SK-N-SH (cell line): Measurements from ENCODE around the gene METTL1. TPM values are rescaled to one million over a fixed set of nuclear protein-coding genes. Genes with fewer than 3 reads are reported as not detected.

Experiments
- CTCF ChIA-PET: fragments of 300-600, 350-600 bp; formaldehyde crosslinking; extraction: SDS; loops from one replicate; lab custom pipeline; 2021; lab: Yijun Ruan, JAX
- POLR2A ChIA-PET: fragments of 350-600 bp; sonication (Branson Sonifier 250); formaldehyde crosslinking; extraction: SDS; loops from one replicate; lab custom pipeline; 2020; ENCODE audit warnings: antibody characterized with exemption, inconsistent platforms; lab: Yijun Ruan, JAX
- DNase-seq: peaks from one replicate; pipeline ENCODE4 v3.0.0; 2012
- H2AFZ ChIP-seq: fragments of 200-600 bp; sonication (generic); 2 replicates; pipeline ENCODE4 v1.8.1; 2016; ENCODE audit warnings: antibody characterized with exemption, mild to moderate bottlenecking, low read depth
- H3F3A ChIP-seq: fragments of 200-600 bp; sonication (generic); replicated peaks from 2 replicates; pipeline ENCODE3; 2016; ENCODE audit warnings: antibody characterized with exemption, mild to moderate bottlenecking; ENCODE audit not compliant: insufficient read depth
- H3K27ac ChIP-seq, 2 experiments: fragments of 200-500 bp in 1 of 2; fragments of 200-600 bp in 1 of 2; sonication (Bioruptor generic) in 1 of 2; sonication (generic), shearing (Covaris generic) in 1 of 2; 2 replicates each; pipeline versions ENCODE4 v1.5.1 to v1.6.1; 2014 to 2016; ENCODE audit warnings: low read depth in 2 of 2, inconsistent platforms in 1 of 2, low read length in 1 of 2, mild to moderate bottlenecking in 1 of 2, mixed read lengths in 1 of 2
- H3K27me3 ChIP-seq: fragments of 200-600 bp; sonication (generic), shearing (Covaris generic); 2 replicates; pipeline ENCODE4 v1.6.1; 2016; ENCODE audit warnings: mixed run types; ENCODE audit not compliant: insufficient read depth
- H3K36me3 ChIP-seq, 2 experiments: fragments of 200-500 bp in 1 of 2; fragments of 200-600 bp in 1 of 2; sonication (Bioruptor generic) in 1 of 2; sonication (generic) in 1 of 2; replicated peaks in 1 of 2; 2 replicates each; pipeline versions ENCODE3 to v1.5.1; 2014 to 2016; ENCODE audit warnings: low read length in 1 of 2, mild to moderate bottlenecking in 1 of 2; ENCODE audit not compliant: insufficient read depth in 2 of 2, control insufficient read depth in 1 of 2
- H3K4me1 ChIP-seq, 2 experiments: fragments of 200-500 bp in 1 of 2; fragments of 200-600 bp in 1 of 2; sonication (Bioruptor generic) in 1 of 2; sonication (generic), shearing (Covaris generic) in 1 of 2; 2 replicates each; pipeline versions ENCODE4 v1.5.1 to v1.6.1; 2014 to 2016; ENCODE audit warnings: low read depth in 1 of 2, low read length in 1 of 2, mixed run types in 1 of 2; ENCODE audit not compliant: insufficient read depth in 2 of 2, control insufficient read depth in 1 of 2
- H3K4me2 ChIP-seq: fragments of 200-600 bp; sonication (generic), shearing (Covaris generic); 2 replicates; pipeline ENCODE4 v1.6.1; 2017; ENCODE audit warnings: mixed run types
- H3K4me3 ChIP-seq, 2 experiments: fragments of 200-500 bp in 1 of 2; fragments of 200-600 bp in 1 of 2; sonication (Bioruptor generic) in 1 of 2; sonication (generic), shearing (Covaris generic) in 1 of 2; 2 replicates each; pipeline versions ENCODE4 v1.5.1 to v1.8.1; 2014 to 2016; ENCODE audit warnings: low read depth in 2 of 2, inconsistent platforms in 1 of 2, low read length in 1 of 2, mild to moderate bottlenecking in 1 of 2, mixed read lengths in 1 of 2, moderate library complexity in 1 of 2
- H3K79me2 ChIP-seq: fragments of 200-600 bp; sonication (generic); 2 replicates; pipeline ENCODE4 v1.8.1; 2017; ENCODE audit warnings: mild to moderate bottlenecking; ENCODE audit not compliant: insufficient read depth
- H3K9ac ChIP-seq: fragments of 200-600 bp; sonication (generic); 2 replicates; pipeline ENCODE4 v1.6.1; 2017; ENCODE audit warnings: mixed run types
- H3K9me2 ChIP-seq: fragments of 200-600 bp; sonication (generic); 2 replicates; pipeline ENCODE4 v1.6.1; 2017; ENCODE audit warnings: mixed run types
- H3K9me3 ChIP-seq: fragments of 200-600 bp; sonication (generic); 2 replicates; pipeline ENCODE4 v1.6.1; 2017; ENCODE audit warnings: mixed run types, mild to moderate bottlenecking, moderate library complexity
- H4K20me1 ChIP-seq: fragments of 200-600 bp; sonication (generic); 2 replicates; pipeline ENCODE4 v1.6.1; 2017; ENCODE audit warnings: mild to moderate bottlenecking, mixed run types; ENCODE audit not compliant: insufficient read depth
- ELF1 ChIP-seq: IDR thresholded peaks from 2 replicates; pipeline ENCODE4 v1.4.0; 2012
- FOSL2 ChIP-seq: IDR thresholded peaks from 2 replicates; pipeline ENCODE4 v1.4.0; 2012; ENCODE audit warnings: low read depth, mild to moderate bottlenecking, moderate library complexity, borderline replicate concordance
- FOXJ3 ChIP-seq: sonication (generic); formaldehyde crosslinking; IDR thresholded peaks from 2 replicates; pipeline ENCODE4 v1.5.1; 2020; ENCODE audit warnings: mild to moderate bottlenecking, missing genetic modification reagents
- FOXM1 ChIP-seq: IDR thresholded peaks from 2 replicates; pipeline ENCODE4 v1.4.0; 2012; ENCODE audit warnings: low read depth, mild to moderate bottlenecking
- GABPA ChIP-seq: IDR thresholded peaks from 2 replicates; pipeline ENCODE4 v1.4.0; 2012; ENCODE audit warnings: low read depth, mild to moderate bottlenecking
- IRF3 ChIP-seq: fragments of 150-350 bp; IDR thresholded peaks from 2 replicates; pipeline ENCODE4 v1.6.1; 2016; ENCODE audit warnings: mild to moderate bottlenecking, low read depth, low read length
- JUND ChIP-seq: IDR thresholded peaks from 2 replicates; pipeline ENCODE4 v1.4.0; 2012
- MEF2A ChIP-seq: IDR thresholded peaks from 2 replicates; pipeline ENCODE4 v1.4.0; 2012; ENCODE audit warnings: low read depth, borderline replicate concordance
- NRF1 ChIP-seq: IDR thresholded peaks from 2 replicates; pipeline ENCODE4 v1.6.1; 2012; ENCODE audit warnings: low read depth, mild to moderate bottlenecking, low read length
- PBX3 ChIP-seq: IDR thresholded peaks from 2 replicates; pipeline ENCODE4; 2012
- RAD21 ChIP-seq: IDR thresholded peaks from 2 replicates; pipeline ENCODE4 v1.6.1; 2012; ENCODE audit warnings: mild to moderate bottlenecking, low read length
- REST ChIP-seq: IDR thresholded peaks from 2 replicates; pipeline ENCODE4 v1.6.1; 2012; ENCODE audit warnings: mild to moderate bottlenecking, low read depth, low read length, moderate library complexity
- SIN3A ChIP-seq: IDR thresholded peaks from 2 replicates; pipeline ENCODE4 v1.6.1; 2012; ENCODE audit warnings: low read depth, mild to moderate bottlenecking, low read length, moderate library complexity, borderline replicate concordance
- SMC3 ChIP-seq: IDR thresholded peaks from 2 replicates; pipeline ENCODE4 v1.6.1; 2012; ENCODE audit warnings: low read depth, low read length, improper control_type of control experiment
- TCF12 ChIP-seq: IDR thresholded peaks from 2 replicates; pipeline ENCODE4 v1.4.0; 2012
- ZBTB33 ChIP-seq: IDR thresholded peaks from 2 replicates; pipeline ENCODE4 v1.4.0; 2012; ENCODE audit warnings: low read depth, borderline replicate concordance
- WGBS: methylation state at CpG from one replicate; pipeline ENCODE4 v1.1.6; 2017; ENCODE audit warnings: low lambda C conversion rate; 5-methylcytosine and 5-hydroxymethylcytosine counted together
- polyA plus RNA-seq, 3 experiments: library from polyadenylated mRNA; depleted of rRNA; stranded (reverse); fragments of >200 nt; gene quantifications; 2 replicates each; pipeline ENCODE4 v1.2.3, GENCODE V29; 2012

The METTL1 gene
- polyA plus RNA-seq, 1 of the 3 experiments (the other 2 are of a cell fraction): 28.0 TPM

GRCh38 chr12:57807285-57807684, 35.4 kb upstream of the METTL1 start:
- Histone ChIP-seq H3K79me2 (no peaks in the 10 kb centered on the region), H3K27me3 (no peaks in the 10 kb centered on the region), H3K4me1 (no peaks in the 10 kb centered on the region; a peak in 1 of 4 replicates), H3F3A (peaks cover 4% of the 10 kb centered on the region), H3K9me3 (no peaks in the 10 kb centered on the region), H3K4me2 (no peak overlapping the region), H3K36me3 (peaks cover 6 to 45% of the 10 kb centered on the region in 2 experiments), H3K9ac (no peak overlapping the region), H2AFZ (no peak overlapping the region), H3K4me3 (no peak overlapping the region), H3K27ac (no peak overlapping the region), H4K20me1 (no peaks in the 10 kb centered on the region), H3K9me2 (no peaks in the 10 kb centered on the region)
- TF ChIP-seq NRF1 (no peak), GABPA (no peak), IRF3 (no peak), TCF12 (no peak), FOXM1 (no peak), MEF2A (no peak), SIN3A (no peak), RAD21 (no peak), REST (no peak), JUND (no peak), ZBTB33 (no peak), FOSL2 (no peak), PBX3 (no peak), FOXJ3 (CRISPR knock-in tag) (no peak), ELF1 (no peak), SMC3 (no peak)
- DNase-seq: no peak
- POLR2A ChIA-PET: no interaction called here
- CTCF ChIA-PET: interaction anchor here (0.6 to 12.0 kb wide), 4 partner anchors 8 to 1204 kb away, joined by 3 to 96 read pairs (median 8); partner anchors contain the start of gene AVIL
- 86% methylated on average over 8 of the region's 9 CpGs for WGBS
